Esophagus squamous epithelium (tissue), 5 donors: ENCODE measurements around the gene TEKT2. TPM values are rescaled to one million over a fixed set of nuclear protein-coding genes. Genes with fewer than 3 reads are reported as not detected.

Source experiments
- DNase-seq: peaks from one replicate; lab custom pipeline; 2025; lab: John Stamatoyannopoulos, UW
- H3K27ac ChIP-seq, 4 donors: fragments of 200-600 bp; sonication (generic); one replicate each; pipeline ENCODE4 v1.5.1; 2016 to 2019; ENCODE audit warnings: mild to moderate bottlenecking in 1 of 4
- H3K27me3 ChIP-seq, 4 donors: fragments of 200-600 bp; sonication (generic); 1 replicate in 3 of 4; 2 replicates in 1 of 4; pipeline versions ENCODE4 v1.5.1 to v1.6.0; 2017 to 2021; ENCODE audit warnings: antibody characterized with exemption in 1 of 4
- H3K36me3 ChIP-seq, 3 donors: fragments of 200-600 bp; sonication (generic); one replicate each; pipeline ENCODE4 v1.5.1; 2016 to 2019
- H3K4me1 ChIP-seq, 3 donors: fragments of 200-600 bp; sonication (generic); one replicate each; pipeline ENCODE4 v1.5.1; 2017 to 2019
- H3K4me3 ChIP-seq, 4 donors: fragments of 200-600 bp; sonication (generic); 1 replicate in 3 of 4; 2 replicates in 1 of 4; pipeline ENCODE4 v1.5.1; 2016 to 2019; ENCODE audit warnings: mild to moderate bottlenecking in 2 of 4, moderate library complexity in 1 of 4
- H3K9me3 ChIP-seq, 3 donors: fragments of 200-600 bp; sonication (generic); one replicate each; pipeline ENCODE4 v1.5.1; 2016 to 2019
- POLR2A ChIP-seq, 4 donors: fragments of 450-650 bp; IDR thresholded peaks; one replicate each; pipeline ENCODE4 v1.6.1; 2017; ENCODE audit warnings: antibody characterized with exemption in 4 of 4, mild to moderate bottlenecking in 4 of 4, moderate library complexity in 3 of 4
- WGBS, 2 donors: methylation state at CpG; one replicate each; pipeline ENCODE4 v1.1.5; 2018; 5-methylcytosine and 5-hydroxymethylcytosine counted together
- intact Hi-C: fragments of 100-400 bp; cut with DNase I; formaldehyde crosslinking; loops from one replicate; pipeline ENCODE4 v1.15.0; 2022
- total RNA-seq, 4 donors: library from RNA; depleted of rRNA; stranded (reverse); fragments of >200 nt; gene quantifications; one replicate each; pipeline ENCODE4 v1.1.0, GENCODE V29; 2016
- TF ChIP-seq, protein P1 (sequence below), 6 experiments: fragments of 450-650 bp in 4 of 6; fragments of 200-600 bp in 2 of 6; sonication (generic) in 2 of 6; IDR thresholded peaks; one replicate each; pipeline ENCODE4 v1.5.1; 2016 to 2019; ENCODE audit warnings: antibody characterized with exemption in 6 of 6, mild to moderate bottlenecking in 4 of 6, moderate library complexity in 4 of 6
- donor health status: DM: yes; HTN: yes; CAD: no.

TEKT2 gene
- total RNA-seq, 4 donors from 2014 or later = not detected

DNA sequence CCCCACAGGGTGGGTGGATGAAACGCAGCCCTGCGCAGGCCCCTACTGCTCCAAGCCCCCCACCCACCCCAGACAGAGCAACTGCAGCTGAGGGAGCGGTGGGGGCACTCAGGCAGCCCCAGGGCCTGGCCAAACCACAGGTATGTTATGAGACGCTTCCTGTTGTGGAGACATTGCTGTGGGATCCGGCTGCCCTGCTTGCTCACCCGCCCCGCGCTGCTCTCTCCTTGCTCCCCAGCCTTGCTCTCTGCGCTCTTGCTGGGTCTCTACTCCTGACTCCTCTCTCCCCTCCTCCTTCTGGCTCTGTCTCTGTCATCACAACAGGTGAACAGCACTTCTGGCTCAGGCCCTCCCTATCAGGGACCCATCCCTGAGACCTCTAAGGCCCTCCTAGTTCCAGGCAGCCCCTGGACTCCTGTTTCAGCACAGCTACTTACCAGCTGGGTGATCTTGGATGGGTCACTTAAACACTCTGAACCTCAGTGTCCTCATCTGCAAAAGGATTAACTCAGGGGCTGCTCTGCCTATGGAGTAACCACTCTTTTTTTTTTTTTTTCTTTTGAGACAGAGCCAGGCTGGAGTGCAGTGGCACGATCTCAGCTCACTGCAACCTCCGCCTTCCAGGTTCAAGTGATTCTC is 25.3 kb downstream of the TEKT2 start:
- no peak overlapping the region for H3K27ac ChIP-seq
- no peaks in the 10 kb centered on the region for H3K4me1 ChIP-seq
- no peaks in the 10 kb centered on the region for H3K9me3 ChIP-seq
- 53 to 78% methylated on average over 8 of the region's 11 CpGs for WGBS, 2 donors
- H3K27me3 ChIP-seq = no peaks in the 10 kb centered on the region
- no peak overlapping the region for H3K4me3 ChIP-seq
- no peak for DNase-seq
- no peaks in the 10 kb centered on the region for H3K36me3 ChIP-seq
- TF ChIP-seq, protein P1, sequence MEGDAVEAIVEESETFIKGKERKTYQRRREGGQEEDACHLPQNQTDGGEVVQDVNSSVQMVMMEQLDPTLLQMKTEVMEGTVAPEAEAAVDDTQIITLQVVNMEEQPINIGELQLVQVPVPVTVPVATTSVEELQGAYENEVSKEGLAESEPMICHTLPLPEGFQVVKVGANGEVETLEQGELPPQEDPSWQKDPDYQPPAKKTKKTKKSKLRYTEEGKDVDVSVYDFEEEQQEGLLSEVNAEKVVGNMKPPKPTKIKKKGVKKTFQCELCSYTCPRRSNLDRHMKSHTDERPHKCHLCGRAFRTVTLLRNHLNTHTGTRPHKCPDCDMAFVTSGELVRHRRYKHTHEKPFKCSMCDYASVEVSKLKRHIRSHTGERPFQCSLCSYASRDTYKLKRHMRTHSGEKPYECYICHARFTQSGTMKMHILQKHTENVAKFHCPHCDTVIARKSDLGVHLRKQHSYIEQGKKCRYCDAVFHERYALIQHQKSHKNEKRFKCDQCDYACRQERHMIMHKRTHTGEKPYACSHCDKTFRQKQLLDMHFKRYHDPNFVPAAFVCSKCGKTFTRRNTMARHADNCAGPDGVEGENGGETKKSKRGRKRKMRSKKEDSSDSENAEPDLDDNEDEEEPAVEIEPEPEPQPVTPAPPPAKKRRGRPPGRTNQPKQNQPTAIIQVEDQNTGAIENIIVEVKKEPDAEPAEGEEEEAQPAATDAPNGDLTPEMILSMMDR (IDR thresholded peaks at IDR 0.05) = no peak
- TF ChIP-seq POLR2A (IDR thresholded peaks at IDR 0.05) = no peak
- intact Hi-C loops = no loop called here

DNA sequence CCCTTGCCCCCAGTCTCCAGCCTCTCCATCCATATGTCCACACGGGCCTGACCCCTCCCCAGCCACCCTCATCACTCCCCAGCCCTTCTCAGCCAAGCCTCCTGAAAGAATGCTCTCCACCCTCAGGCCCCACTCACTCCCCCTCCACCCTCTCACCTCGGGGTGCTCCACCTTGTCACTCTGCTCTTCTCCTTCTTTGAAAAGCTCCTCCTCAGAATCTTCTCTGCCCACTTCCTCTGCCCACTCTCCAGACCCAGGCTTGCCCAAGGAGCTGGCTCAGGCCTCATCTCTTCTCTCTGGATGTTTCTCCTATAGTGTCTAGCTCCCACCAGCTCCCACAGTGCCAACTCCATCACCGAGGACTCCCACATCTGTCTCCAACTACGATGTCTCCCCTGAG is 27.3 kb downstream of the TEKT2 start:
- no peaks in the 10 kb centered on the region for H3K36me3 ChIP-seq
- 59 to 66% methylated on average over 4 of the region's 4 CpGs for WGBS, 2 donors
- H3K27ac ChIP-seq = no peak overlapping the region
- peaks cover 0 to 13% (median 10%) of the 10 kb centered on the region in 3 donors for H3K4me1 ChIP-seq
- TF ChIP-seq, protein P1 (IDR thresholded peaks at IDR 0.05) = no peak
- no peak for TF ChIP-seq POLR2A (IDR thresholded peaks at IDR 0.05)
- no peak for DNase-seq
- no peaks in the 10 kb centered on the region for H3K27me3 ChIP-seq
- no peaks in the 10 kb centered on the region for H3K9me3 ChIP-seq
- intact Hi-C loops = loop anchor here (10.0 kb wide), 1 partner anchor 174 kb away; no protein-coding TSS in a partner anchor
- H3K4me3 ChIP-seq = no peak overlapping the region

DNA sequence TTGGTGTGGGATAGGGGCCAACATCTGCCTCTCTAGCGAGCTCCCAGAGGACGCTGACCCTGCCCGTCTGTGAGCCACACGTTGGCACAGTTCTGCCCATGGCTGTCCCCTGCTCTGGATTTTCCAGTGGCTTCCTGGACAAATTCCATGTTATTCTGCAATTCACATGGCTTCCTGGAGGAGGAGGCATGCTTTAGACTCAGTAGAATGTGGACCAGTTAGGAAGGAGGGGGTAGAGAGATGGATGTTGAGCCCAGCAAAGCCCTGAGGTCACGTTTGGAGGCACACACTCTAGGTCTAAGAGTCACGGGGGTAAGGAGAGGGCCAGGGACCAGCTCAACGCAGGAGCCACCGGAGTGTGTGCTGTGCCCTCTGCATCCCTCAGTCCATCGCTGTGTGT is 28.9 kb downstream of the TEKT2 start:
- TF ChIP-seq, protein P1 (IDR thresholded peaks at IDR 0.05) = no peak
- no peak for TF ChIP-seq POLR2A (IDR thresholded peaks at IDR 0.05)
- Histone ChIP-seq H3K27ac (no peak overlapping the region), H3K4me3 (no peak overlapping the region), H3K9me3 (no peaks in the 10 kb centered on the region), H3K27me3 (no peaks in the 10 kb centered on the region), H3K36me3 (no peaks in the 10 kb centered on the region), H3K4me1 (peaks cover 0 to 24% (median 10%) of the 10 kb centered on the region in 3 donors)
- no peak for DNase-seq
- intact Hi-C loops = loop anchor here (10.0 kb wide), 1 partner anchor 172 kb away; no protein-coding TSS in a partner anchor
- 84% methylated on average over 5 to 9 of the region's 9 CpGs for WGBS, 2 donors

DNA sequence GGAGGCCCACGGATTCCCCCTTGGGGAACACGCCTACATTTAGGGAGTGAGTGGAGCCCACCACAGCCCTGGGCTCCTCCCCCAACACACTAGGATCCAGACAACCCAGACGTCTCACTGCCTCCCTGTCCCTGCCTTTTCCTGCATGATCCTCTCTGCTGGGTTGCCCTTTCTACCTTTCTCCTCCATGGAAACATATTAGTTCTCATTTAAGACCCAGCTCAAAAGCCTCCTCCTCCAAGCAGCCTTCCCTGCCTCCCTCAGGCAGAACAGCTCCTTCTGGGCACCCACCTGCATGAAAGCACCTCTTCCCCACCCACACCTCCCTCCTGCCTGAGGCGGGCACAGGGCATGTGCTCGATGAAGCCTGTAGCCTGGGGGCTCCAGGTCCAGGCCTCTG is 30.5 kb downstream of the TEKT2 start:
- intact Hi-C loops = loop anchor here (10.0 kb wide), 1 partner anchor 170 kb away; no protein-coding TSS in a partner anchor
- no peak overlapping the region for H3K4me3 ChIP-seq
- no peak for TF ChIP-seq POLR2A (IDR thresholded peaks at IDR 0.05)
- TF ChIP-seq, protein P1 (IDR thresholded peaks at IDR 0.05) = no peak
- H3K36me3 ChIP-seq = no peaks in the 10 kb centered on the region
- peak overlapping the region in 3 of 4 donors; percentile 64 to 83 (median 75) for H3K27ac ChIP-seq
- no peaks in the 10 kb centered on the region for H3K27me3 ChIP-seq
- DNase-seq = no peak
- no peaks in the 10 kb centered on the region for H3K9me3 ChIP-seq
- peaks cover 0 to 27% (median 10%) of the 10 kb centered on the region in 3 donors for H3K4me1 ChIP-seq
- WGBS, 2 donors = 65 to 68% methylated on average over 4 to 5 of the region's 5 CpGs

DNA sequence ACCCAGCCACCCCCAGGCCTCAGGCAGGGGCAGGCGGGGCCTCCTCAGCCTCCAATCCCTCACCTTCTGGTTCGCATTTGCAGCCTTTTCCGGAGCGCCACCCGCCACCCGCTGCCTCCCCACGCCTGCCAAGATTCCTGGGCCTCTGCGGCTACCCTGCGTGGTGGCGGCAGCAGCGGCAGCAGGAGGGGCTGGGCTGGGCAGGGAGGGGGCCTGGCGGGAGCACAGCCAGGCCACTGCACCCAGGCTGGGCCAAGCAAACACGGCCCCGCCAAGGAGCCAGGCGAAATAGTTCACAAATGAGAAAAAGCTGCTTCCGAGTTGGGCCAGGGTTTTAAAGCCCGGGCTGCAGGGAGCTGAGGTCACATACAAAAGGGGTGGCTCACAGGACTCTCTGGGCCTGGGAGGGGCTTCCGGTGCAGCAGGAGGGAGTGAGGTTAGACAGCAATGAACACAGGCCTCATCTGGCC is 31.3 kb downstream of the TEKT2 start:
- TF ChIP-seq, protein P1 (IDR thresholded peaks at IDR 0.05) = no peak
- TF ChIP-seq POLR2A (IDR thresholded peaks at IDR 0.05) = no peak
- Histone ChIP-seq H3K9me3 (no peaks in the 10 kb centered on the region), H3K4me3 (peak overlapping the region in 1 of 4 donors; percentile 2), H3K27ac (peak overlapping the region; percentile 15 to 83 (median 70)), H3K4me1 (peaks cover 0 to 35% (median 10%) of the 10 kb centered on the region in 3 donors), H3K36me3 (no peaks in the 10 kb centered on the region), H3K27me3 (no peaks in the 10 kb centered on the region)
- DNase-seq = no peak
- intact Hi-C loops = loop anchor here (10.0 kb wide), 1 partner anchor 170 kb away; no protein-coding TSS in a partner anchor
- WGBS, 2 donors = 80 to 87% methylated on average over 2 to 3 of the region's 18 CpGs
